Iris pigment epithelial cell (primary cell): ENCODE results near the gene TAMALIN.

Source experiments
- DNase-seq: peaks from one replicate; pipeline ENCODE4 v3.0.0-alpha.2; 2011; ENCODE audit warnings: low read depth

The TAMALIN gene

DNA sequence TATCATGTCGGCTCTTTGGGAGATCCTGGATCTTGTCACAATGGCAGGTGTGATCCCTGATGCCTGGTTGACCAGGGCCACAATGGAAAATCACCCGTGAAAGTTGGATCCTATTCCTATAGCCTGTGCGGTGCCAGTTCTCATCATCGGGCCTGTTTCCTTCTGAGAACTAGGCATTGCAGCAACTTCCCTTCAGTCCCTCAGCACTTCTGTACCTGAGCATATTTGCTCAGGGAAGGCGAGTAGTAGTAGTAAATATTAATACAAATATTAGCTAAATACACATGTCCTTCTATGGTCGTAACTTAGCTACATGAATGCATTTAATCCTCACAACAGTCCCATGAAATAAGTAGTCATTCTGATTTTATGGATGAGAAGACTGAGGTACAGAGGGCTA lies 22.1 kb upstream of the TAMALIN start:
- no peak for DNase-seq

DNA sequence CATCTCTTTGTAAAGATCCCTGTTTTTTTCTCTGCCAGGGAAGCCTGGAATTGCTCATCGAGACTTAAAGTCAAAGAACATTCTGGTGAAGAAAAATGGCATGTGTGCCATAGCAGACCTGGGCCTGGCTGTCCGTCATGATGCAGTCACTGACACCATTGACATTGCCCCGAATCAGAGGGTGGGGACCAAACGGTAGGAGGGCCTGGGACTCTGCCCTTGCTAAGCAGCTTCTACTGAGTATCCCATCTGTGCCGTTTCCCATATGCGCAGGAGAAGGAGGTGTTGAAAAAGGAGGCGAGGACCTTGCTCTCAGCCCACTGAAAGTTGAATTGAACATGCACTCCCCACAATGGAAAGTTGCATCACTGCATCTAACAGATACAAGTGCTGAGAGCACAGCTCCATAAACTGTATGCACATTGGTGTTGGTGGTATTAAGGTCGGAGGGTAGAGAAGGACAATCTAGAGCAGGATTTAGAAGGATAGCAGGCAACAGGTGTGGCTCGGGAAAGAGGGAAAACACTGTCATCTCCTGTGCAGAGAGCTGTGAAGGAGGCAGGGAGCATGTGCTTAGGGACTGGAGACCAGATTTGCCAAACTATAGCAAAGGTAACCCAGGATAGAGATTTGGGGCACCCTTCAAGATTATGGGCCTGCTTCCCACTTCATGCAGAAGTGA lies 21.5 kb upstream of the TAMALIN start:
- DNase-seq: no peak

DNA sequence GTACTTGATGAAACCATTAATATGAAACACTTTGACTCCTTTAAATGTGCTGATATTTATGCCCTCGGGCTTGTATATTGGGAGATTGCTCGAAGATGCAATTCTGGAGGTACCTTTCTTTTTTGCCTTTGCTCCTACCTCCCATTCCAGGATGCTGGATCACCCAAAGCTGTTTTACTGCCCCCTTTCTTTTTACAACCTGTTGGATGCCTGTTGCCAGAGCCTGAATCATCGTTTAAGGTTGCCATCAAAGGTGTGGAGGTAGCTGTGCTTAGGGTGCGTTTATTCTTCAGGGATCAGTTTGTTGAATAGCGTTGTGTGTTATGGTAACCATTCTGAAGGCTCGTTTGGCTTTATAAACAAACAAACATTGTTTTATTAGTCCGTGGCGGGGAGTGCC lies 19.9 kb upstream of the TAMALIN start:
- no peak for DNase-seq

DNA sequence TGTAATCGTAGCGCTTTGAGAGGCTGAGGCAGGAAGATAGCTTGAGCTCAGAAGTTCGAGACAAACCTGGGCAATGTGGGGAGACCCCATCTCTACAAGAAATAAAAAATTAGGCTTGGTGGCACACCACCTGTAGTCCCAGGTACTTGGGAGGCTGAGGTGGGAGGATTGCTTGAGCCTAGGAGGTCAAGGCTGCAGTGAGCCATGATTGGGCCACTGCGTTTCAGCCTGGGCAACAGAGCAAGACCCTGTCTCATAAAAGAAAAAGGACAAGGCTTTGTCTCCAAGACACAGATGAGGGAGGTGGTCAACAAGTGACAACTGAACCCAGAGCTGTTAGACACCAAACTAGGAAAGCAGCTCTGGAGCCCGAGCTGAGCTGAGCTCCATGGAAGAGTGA lies 14.5 kb upstream of the TAMALIN start:
- DNase-seq: no peak

DNA sequence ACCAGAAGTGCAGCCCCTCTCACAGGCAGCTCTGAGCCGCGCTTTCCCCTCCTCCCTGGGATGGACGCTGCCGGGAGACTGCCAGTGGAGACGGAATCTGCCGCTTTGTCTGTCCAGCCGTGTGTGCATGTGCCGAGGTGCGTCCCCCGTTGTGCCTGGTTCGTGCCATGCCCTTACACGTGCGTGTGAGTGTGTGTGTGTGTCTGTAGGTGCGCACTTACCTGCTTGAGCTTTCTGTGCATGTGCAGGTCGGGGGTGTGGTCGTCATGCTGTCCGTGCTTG lies 12.3 kb upstream of the TAMALIN start:
- DNase-seq: no peak

DNA sequence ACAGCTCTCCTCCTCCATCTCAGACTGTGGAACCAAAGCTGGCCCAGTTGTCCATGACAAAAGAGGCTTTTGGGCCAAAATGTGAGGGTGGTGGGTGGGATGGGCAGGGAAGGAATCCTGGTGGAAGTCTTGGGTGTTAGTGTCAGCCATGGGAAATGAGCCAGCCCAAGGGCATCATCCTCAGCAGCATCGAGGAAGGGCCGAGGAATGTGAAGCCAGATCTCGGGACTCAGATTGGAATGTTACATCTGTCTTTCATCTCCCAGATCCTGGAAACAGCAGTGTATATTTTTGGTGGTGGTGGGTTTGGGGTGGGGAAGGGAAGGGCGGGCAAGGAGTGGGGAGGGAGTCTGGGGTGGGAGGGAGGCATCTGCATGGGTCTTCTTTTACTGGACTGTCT lies 11.8 kb upstream of the TAMALIN start:
- no peak for DNase-seq

DNA sequence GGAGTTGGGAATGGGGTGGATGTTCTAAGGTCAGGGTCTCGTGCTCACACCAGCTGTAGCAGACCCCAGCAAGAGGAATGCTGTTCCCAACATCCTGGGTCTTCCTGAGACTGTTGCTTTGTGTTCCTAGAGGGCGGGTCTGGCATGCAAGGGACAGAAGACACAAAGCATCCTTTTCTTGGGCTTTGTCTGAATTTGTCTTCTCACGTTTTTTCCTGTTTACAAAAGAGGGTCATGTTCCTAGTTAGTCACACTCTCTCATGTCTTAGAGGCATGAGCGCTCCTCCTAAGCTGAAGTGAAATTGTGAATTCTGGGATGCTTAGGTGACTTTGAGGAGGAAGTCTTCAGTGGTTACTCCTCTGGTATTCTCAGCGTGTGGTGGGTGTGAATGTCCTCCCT lies 9.6 kb upstream of the TAMALIN start:
- DNase-seq: no peak

DNA sequence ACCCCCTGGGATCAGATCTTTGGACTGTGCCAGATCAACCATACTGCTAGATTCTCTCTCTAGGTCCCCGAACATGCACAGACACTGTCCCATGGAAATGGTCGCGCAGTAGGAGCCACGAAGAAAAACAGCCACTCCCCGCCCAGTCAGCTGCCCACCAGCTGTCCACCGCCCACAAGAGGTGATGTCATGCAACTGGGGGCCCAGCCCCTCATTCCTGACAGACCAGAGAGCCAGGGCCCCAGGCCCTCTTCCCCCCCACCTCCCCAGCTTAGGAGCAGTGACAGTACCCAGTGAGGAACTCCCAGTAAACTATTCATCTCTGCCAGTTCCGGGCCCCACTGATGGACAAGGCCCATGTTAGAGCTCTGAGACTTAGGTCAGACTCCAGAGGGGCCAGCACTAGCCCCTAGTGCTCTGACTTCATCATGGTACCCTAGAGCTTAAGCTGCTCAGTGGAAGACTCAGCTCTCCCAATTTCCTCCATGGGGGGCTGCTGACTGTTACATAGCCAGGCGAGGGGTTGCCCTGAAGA lies 3.7 kb upstream of the TAMALIN start:
- DNase-seq: no peak

DNA sequence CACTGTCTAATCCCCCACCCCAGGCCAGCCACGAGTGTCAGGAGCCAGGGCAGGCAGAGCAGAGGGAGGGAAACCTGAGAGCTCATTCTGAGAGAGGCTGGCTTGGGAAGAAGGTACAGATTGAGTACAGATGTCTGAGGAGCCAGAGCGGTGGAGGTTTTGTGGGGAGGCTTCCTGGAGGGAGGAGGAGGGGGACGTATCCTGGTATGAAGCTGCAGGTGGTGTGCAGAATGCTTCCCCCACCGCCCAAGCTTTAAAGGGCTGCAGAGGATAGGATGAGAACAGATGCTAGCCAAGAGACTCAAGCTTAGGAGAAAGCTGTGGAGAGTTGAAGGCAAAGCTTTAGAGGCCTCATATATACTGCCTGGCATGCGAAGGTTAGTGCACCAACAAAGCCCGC lies 3.2 kb upstream of the TAMALIN start:
- no peak for DNase-seq

DNA sequence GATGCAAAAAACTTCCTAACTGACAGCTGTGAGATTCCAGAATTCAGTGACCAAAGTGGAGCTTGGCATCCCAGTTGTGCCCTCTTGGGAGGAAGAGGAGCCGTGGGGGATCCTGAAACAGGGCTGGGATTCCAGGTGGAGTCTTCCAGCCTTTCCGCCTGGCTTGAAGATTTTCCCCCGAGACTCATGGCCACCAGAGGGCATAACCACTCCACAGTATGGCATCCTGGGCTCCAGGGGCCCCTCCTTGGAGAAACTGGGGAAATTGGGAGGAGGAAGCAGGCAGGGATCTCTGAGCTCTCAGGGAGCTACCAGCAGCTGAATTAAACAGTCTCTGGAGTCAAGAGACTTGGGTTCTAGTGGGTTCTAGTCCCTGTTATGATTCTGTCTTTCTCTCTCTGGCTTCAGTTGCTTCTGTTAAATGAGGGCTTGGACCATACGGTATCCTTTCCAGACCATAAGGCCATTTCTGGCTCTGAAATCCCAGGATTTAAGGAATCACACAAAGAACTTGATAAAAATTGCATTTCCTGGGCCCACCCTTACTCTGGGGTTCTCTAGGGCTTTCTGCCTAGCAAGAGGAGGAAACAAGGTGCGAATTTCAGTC lies 2.6 kb upstream of the TAMALIN start:
- peak; percentile 43 for DNase-seq

DNA sequence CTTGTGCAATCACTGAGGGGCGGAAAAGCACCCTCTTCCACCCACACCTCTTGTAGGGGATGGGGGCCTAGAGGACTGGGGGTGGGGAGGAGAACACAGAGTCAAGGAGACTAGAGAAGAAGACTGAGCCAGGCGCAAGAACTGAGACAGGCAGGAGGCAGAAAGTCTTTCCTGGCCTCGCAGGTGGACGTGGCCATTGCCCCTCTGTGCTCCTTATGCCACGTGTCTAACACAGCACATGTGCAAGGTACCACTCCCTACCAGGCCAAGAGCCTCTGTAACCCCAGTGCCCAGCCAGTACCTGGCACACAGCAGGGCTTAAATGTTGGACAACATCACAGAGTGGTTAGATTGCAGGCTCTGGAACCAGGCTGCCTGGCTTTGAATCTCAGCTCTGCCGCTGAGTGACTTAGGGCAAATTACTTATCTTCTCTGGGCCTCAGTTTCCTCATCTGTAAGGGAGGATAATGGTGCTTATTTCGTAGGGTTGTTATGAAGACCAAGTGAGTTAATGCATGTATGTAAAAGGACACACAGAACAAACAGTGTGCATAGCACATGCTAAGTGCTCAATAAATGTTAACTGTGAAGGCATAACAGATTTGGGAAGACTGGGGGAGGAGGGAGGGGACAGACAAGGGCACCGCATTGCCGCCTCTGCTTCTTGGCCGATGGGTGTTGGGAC lies 1.4 kb upstream of the TAMALIN start:
- DNase-seq: no peak

DNA sequence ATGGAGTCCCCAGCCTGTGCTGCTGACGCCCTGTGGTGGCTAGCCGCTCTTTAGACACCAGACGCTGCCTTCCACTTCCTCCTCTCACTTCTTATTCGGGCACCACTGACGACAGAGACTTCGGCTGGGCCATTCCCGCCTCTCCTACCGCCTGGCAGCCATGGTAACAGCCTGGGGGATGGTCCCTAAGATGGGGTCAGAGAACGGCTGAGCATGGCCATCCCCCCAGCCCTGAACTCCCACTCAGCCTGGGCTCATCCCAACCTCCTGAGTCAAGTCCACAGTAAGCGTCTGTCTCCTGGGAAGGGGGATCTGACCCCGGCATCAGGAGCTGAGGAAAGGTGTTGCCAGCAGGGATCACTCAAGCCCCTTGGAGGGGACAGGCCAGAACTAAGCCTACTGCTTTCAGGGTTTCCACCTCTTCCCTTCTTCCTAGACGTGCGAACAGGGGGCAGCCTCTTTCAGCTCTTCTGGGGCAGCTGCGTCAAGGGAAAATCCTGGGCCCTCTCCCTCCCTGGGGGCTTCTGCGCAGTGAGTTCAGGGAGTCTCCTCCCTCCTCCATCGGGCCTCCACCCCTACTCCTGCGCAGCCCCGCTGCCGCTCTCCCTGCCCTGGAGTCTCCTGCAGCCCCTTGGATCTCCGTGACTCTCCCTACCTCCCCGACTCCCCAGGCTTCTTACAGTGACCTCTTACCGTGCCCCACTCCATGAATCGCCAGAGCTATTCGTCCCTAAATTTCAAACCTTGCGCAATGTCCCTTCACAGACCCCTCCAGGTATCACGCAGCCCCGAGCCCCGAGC lies 643 bp upstream of the TAMALIN start:
- no peak for DNase-seq

DNA sequence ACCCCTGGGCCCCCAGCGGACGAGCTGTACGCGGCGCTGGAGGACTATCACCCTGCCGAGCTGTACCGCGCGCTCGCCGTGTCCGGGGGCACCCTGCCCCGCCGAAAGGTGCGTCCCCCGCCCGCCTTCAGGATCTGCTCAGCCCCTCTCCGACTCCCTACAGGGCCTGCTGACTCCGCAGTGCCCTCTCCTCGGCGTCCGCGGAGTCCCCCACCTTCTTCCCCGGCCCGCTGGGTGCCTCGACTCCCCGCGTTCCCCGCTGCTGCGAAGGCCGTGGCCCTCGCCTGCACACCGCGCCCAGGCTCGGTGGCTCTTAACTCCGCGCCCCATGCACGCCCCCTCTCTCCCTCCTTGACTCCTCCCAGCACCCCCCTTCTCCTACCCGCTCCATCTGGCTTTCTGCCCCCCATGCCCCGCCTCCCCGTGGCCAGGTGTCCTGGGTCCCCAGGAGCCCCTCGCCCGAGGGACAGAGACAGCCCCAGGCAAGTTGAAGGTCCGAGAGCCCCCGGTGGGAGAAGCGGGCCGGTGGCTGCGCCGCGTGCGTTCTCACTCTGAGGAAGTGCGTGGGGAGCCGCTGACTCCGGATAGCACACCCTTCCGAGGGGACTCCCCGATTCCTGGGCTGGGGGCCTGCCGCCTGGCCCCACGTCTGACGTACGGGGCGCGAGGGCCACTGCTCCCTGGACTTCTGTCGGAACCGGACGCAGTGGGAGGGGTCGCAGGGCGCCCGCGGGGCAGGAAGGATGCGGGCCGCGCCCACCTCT lies 594 bp downstream of the TAMALIN start:
- DNase-seq: no peak

DNA sequence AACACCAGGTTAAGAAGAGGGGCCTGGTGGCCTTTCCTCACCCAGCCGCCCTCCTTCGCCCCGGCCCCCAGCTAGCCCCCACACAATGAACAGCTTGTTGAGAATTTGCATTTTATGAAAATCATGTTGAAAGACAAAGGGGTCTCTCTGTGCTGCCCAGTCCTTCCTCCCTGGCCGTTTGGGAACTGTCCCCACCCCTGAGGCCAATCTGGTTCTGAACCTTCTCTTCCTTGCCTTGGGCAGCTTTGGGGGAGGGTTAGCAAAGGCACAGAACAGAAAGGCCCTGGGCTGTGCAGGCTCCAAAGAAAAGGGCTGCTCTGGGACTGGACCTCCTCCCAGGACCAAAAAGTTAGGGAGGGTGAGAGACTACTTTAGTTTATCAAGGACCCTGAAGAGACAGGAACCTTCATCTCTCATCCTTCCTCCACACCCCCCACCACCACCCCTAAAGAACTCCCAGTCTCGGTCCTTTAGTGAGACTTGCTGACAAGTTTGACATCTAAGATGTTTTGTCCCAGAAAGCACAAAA lies 1.3 kb downstream of the TAMALIN start:
- no peak for DNase-seq

DNA sequence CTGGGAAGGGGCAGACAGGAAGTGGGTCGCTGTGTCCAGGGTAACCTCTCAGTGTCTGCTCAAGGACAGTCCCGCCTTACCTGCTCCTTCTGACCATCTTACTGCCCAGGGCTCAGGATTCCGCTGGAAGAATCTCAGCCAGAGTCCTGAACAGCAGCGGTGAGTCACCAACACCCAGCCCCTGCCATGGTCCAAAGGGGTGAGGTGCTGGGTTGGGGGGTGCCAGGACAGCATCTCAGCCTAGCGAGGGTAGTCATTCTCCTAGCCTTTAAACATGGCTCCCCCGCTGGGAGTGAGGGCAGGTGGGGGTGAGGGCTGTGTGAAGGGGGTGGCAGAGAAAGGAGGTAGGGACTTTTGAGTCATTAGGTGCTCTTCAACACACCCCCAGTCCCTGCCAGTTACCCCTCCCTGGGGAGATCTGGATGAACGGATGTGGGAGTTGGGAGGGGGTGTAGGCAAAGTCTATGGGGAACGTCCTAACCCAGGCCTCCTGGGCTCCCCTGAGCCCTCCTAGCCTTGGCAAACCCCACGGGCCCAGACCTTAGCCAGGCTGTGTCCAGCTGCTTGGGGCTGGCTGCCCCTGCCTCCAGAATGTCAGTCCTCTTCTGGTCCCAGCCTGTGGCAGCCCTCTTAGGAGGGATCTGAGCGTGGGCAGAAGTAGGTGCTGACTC lies 2.5 kb downstream of the TAMALIN start:
- no peak for DNase-seq

DNA sequence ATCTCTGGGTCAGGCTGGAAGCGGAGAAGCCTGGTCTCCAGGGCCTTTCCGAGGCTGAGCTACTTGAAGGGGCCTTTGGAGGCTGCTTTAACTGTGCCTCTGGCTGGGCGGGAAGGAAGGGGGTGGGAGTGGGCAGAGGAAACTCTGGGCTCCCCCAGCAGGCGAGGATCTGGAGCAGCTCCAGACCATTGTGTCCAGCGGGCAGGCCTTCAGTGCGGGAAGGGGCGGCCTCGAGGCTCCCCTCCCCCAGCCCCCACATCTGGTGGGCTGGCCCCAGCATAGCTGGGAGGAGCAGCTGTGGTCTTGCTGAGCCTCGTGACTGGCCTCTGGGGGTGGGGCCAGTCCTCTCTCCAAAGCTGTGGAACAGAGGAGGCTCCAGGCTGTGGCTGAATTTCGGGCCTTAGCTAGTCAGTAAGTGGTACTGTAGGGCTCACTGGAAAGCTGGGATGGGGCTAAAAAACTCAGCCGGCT lies 3.4 kb downstream of the TAMALIN start:
- peak; percentile 65 for DNase-seq

DNA sequence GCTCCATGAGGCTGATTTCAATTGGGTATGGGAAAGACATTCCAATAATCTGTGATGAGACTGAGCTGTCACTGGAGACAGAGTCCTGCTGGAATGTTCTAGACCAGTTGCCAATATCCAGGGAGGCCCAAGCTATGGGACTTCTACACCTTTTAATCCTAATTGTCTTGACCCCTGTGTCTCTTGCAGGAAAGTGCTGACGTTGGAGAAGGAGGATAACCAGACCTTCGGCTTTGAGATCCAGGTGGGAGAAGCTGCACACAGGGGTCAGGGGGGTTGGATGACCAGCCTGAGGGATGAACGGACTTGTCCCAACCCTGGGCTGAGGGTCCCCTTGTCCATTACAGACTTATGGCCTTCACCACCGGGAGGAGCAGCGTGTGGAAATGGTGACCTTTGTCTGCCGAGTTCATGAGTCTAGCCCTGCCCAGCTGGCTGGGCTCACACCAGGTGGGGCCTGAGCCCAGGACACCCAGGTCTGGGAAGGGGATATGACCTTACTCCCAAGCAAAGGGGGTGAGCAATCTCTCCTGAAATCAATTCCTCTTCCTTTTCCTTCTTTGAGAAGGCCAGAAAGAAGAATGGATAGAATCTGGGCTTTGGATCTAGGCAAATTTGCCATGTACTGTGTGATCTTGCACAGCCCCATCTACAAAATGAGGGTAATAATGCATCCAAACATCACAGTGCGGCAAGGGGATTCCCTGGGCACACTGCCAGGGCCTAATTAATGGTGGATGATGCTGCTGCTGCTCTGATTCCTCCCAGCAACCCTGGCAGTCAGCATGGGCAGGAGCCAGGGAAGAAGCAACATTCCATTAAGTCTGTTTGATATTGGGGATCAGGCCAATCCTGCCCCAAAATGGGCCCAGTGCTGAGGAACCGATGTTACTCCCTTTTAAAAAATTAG lies 4.2 kb downstream of the TAMALIN start:
- no peak for DNase-seq

DNA sequence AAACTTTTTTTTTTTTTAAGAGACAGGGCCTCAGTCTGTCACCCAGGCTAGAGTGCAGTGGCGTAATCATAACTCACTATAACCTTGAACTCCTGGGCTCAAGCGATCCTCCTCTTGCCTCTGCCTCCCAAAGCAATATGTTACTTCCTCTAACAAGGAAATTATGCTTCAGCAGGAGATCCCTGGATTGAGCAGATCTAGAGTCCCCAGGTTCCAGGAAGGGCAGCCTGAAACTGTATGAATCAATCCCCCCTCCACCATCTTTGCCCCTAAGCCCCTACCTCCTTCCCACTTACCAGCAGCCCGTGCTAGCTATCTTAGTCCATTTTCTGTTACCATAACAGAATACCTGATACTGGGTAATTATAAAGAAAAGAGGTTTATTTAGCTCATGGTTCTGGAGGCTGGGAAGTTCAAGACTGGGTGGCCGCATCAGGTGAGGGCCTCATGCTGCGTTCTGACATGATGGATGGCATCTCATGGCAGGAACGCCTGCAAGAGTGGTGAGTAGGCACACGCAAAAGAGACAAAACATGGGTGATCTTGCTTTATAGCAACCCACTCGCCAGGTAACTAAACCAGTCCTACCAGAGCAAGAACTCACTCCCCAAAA lies 5.0 kb downstream of the TAMALIN start:
- DNase-seq: no peak

DNA sequence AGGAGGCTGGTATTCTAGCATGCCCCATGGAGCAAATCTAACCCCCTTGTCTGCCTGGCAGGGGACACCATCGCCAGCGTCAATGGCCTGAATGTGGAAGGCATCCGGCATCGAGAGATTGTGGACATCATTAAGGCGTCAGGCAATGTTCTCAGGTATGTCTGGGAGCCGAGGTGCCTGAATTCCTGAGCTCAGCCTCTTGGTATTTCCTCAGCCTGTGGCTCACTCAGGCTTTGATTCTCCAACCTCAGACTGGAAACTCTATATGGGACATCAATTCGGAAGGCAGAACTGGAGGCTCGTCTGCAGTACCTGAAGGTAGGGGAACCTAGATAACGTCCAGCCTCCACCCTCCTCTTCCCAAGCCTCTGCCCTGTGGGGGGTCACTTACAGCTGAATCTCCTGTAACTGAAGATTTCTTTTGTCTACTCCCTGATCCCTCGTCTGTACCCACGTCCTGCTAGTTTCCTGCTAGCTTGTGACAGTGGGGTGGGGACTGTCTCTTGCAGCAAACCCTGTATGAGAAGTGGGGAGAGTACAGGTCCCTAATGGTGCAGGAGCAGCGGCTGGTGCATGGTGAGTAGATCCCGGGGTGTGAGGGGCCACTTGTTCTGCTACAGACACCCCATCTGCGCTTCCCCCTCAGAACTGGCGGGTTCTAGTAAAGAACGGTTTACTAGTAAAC lies 7.0 kb downstream of the TAMALIN start:
- DNase-seq: no peak
